Fibroblast of lung (primary cell): ENCODE data around the gene ASXL1.

Source experiments
- CTCF ChIP-seq, 2 donors: IDR thresholded peaks in 1 of 2; conservative IDR thresholded peaks in 1 of 2; 1 replicate in 1 of 2; 2 replicates in 1 of 2; pipeline ENCODE4 v1.5.1; 2011 to 2012; ENCODE audit warnings: low read length in 2 of 2, control low read depth in 1 of 2, inconsistent platforms in 1 of 2, low read depth in 1 of 2, mild to moderate bottlenecking in 1 of 2
- EZH2 ChIP-seq: IDR thresholded peaks from 2 replicates; pipeline ENCODE4 v1.5.1; 2012; ENCODE audit warnings: low read length, control low read depth, mild to moderate bottlenecking; ENCODE audit errors: missing control alignments

GRCh38 chr20:32449057-32449889 lies 91.1 kb downstream of the ASXL1 start:
- TF ChIP-seq CTCF (conservative IDR thresholded peaks at IDR 0.05 in 1 of 2, IDR thresholded peaks at IDR 0.05 in 1 of 2; ENCODE audit: low read depth in 1 of 2, low read length in 2 of 2) (no peak), EZH2 (no peak)
